ENCODE data around the gene NLGN3.

DNA sequence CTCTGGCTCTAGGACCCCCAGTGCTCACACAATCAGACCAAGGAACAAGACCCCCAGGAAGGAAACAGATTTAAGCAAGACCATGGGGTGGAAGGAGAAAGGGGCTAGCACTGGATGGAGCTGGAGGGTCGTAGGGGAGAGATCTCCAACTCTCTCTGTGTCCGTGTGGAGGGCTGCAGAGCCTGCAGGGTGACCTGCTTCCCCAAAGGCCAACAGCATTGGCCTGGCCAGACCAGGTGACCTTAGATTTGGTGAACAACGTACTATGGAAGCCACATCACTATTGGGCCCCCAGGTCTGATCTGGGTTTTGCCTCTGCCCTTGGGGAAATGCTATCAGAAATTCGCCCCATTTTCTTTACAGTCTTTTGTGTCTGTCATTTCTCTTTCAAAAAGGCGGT, 26.0 kb downstream of the NLGN3 start:
- no peak for TF ChIP-seq EZH2 (IDR thresholded peaks at IDR 0.05; ENCODE audit: borderline replicate concordance, insufficient read depth, low read depth, low read length, poor library complexity, severe bottlenecking)
- TF ChIP-seq, protein P1, sequence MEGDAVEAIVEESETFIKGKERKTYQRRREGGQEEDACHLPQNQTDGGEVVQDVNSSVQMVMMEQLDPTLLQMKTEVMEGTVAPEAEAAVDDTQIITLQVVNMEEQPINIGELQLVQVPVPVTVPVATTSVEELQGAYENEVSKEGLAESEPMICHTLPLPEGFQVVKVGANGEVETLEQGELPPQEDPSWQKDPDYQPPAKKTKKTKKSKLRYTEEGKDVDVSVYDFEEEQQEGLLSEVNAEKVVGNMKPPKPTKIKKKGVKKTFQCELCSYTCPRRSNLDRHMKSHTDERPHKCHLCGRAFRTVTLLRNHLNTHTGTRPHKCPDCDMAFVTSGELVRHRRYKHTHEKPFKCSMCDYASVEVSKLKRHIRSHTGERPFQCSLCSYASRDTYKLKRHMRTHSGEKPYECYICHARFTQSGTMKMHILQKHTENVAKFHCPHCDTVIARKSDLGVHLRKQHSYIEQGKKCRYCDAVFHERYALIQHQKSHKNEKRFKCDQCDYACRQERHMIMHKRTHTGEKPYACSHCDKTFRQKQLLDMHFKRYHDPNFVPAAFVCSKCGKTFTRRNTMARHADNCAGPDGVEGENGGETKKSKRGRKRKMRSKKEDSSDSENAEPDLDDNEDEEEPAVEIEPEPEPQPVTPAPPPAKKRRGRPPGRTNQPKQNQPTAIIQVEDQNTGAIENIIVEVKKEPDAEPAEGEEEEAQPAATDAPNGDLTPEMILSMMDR (IDR thresholded peaks at IDR 0.05): no peak
